ENCODE results near the gene TOLLIP.

DNA sequence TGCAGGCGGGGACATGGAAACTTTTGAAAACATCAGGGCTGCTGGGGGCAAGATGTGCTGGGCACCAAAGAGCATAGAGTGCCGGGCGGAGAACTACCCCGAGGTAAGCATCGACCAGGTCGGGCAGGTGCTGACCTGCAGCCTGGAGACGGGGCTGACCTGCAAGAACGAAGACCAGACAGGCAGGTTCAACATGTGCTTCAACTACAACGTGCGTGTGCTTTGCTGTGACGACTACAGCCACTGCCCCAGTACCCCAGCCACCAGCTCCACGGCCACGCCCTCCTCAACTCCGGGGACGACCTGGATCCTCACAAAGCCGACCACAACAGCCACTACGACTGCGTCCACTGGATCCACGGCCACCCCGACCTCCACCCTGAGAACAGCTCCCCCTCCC is 67.1 kb downstream of the TOLLIP start:
- no peak for TF ChIP-seq POLR2A (IDR thresholded peaks at IDR 0.05; ENCODE audit: low read depth, low read length)
- no peak for TF ChIP-seq POLR2AphosphoS5 (IDR thresholded peaks at IDR 0.05; ENCODE audit: low read depth, low read length)
